HG03025 (cell line): ENCODE data around the gene SSBP3.
A peak's percentile ranks its signal among the peaks of the same experiment; 100 is the strongest.

Experiments used
- ATAC-seq: cut with Tn5 transposase; IDR thresholded peaks from one replicate; pipeline ENCODE4 v1.9.1; 2021; ENCODE audit warnings: mild to moderate bottlenecking, moderate library complexity; ENCODE audit not compliant: unreplicated experiment, low FRiP score

Gene SSBP3

GRCh38 chr1:54199765-54200518, 206.3 kb downstream of the SSBP3 start, which contains the start of the genes CYB5RL and MRPL37:
TSS of gene CYB5RL (minus strand) at chr1:54200030. CDS start at chr1:54195616, 4,414 bp downstream.
TSS of gene MRPL37 (plus strand) at chr1:54200167. CDS start at chr1:54200244, 77 bp downstream.
- ATAC-seq = peak; percentile 91

DNA sequence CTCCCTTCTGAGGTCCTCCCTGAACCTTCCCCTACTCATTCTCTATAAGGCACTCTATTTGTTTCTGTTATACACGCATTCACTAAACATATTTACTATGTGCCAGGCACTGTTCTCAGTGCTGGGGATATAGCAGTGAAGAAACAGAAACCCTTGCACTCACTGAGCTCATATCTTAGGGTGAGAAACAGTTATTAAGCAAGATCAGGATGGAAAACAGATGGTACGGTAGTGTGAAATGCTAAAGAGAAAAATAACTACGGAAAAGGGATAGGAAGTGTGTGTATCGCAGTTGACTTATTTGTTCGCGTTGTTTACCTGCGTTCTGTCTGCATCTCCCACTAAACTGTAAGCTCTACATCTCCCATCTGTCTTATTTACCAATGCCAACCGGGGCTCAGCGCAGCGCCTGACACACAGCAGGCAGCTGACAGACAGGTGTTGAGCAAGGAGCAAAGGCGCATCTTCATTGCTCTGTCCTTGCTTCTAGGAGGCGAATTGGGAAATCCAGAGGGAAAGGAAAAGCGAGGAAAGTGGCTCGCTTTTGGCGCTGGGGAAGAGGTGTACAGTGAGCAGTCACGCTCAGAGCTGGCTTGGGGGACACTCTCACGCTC, 206.9 kb downstream of the SSBP3 start:
- ATAC-seq = no peak

- ATAC-seq = no peak
These were observed 212.7 kb downstream of the SSBP3 start for GRCh38 chr1:54193453-54193852.

GRCh38 chr1:54191525-54191924, 214.7 kb downstream of the SSBP3 start:
- ATAC-seq = no peak

GRCh38 chr1:54190526-54190925, 215.7 kb downstream of the SSBP3 start:
- no peak for ATAC-seq

GRCh38 chr1:54188291-54188690, 217.9 kb downstream of the SSBP3 start:
- ATAC-seq = no peak

DNA sequence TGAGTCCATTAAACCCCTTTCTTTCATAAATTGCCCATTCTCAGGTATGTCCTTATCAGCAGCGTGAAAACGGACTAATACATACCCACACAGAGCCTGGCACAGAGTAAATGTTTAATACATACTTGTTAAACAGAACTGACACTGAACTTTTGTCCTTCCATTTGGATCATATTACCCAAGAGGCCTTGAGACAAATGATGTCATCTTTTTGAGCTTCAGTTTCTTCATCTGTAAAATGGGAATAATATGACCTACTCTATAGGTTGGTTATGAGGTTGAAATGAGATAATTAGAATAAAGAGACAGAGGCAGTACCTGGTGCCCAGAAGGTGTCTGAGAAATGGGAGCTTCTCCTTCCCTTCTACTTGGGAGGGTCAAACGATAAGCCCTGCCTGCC, 220.1 kb downstream of the SSBP3 start:
- no peak for ATAC-seq

DNA sequence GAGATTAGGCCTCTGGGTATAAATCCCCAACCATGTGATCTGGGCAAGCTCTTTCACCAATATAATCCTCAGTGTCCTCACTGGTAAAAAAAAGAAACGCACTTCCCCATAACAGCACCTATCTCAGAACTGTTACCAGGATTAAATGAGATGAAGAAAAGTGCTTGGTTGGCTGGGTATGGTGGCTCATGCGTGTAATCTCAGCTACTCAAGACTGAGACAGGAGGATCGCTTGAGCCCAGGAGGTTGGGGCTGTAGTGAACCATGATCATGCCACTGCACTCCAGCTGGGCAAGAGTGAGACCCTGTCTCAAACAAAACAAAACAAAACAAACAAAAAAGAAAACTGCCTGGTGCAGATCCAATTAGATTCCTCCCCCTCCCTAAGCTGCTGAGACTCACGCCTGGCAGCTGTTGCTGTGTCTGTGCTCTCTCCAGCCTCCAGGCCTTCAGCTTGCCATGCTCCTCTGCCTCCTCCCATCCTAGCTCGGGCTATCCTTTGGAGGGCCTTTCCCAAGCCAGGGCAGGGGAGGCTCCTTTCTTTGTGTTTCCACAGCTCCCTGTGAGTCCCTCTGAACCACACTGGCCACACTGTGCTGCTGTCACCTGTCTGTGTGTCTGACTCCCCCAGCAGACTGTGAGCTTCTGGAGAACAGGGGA, 225.4 kb downstream of the SSBP3 start:
- no peak for ATAC-seq

- no peak for ATAC-seq
These were observed 227.7 kb downstream of the SSBP3 start for GRCh38 chr1:54178296-54179070.

- ATAC-seq = no peak
These were observed 228.5 kb downstream of the SSBP3 start for GRCh38 chr1:54177726-54178125.

DNA sequence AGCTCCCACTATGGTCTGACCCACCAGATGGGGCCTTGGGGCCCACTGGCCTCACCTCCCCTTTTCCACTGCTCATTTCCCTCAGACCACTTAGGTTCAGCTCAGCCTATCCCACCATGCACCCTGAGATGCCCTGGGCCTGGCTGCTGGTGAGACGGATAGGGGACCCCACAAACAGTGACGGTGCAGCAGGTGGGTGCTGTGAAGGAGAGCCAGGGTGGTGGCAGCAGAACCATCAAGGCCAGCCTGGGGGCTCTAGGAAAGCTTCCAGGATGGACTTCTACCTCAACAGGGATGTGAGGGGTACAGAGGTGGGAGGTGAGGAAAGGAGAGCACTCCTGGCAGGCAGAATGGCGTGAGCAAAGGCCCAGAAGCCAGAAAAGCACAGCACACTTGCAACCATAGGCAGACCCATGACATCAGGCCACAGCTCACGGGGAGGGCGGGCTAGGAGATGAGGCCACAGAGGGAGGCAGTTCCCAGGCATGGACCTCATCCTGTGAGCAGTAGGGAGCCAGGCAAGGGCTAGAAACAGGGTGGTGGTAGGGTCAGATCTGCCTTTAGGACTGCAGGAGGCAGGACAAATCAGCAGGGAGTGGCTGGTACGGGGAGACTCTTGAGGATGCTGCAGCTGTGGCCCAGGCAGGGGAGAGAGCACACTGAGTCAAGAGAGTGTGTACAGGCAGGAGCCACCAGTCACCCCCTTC, 229.4 kb downstream of the SSBP3 start:
- no peak for ATAC-seq
